Ovary (tissue), 3 donors: ENCODE measurements around the gene SHC3.

Source experiments
- EP300 ChIP-seq: sonication (generic); formaldehyde crosslinking; IDR thresholded peaks from one replicate; pipeline ENCODE4 v1.6.1; 2017; ENCODE audit warnings: antibody characterized with exemption
- POLR2A ChIP-seq: fragments of 450-650 bp; IDR thresholded peaks from one replicate; pipeline ENCODE4 v1.6.1; 2017; ENCODE audit warnings: antibody characterized with exemption, mild to moderate bottlenecking, moderate library complexity
- TF ChIP-seq, protein P1 (sequence below), 3 donors: fragments of 450-650 bp in 2 of 3; fragments of 200-600 bp in 1 of 3; IDR thresholded peaks; one replicate each; pipeline versions ENCODE4 v1.5.1 to v1.8.0; 2016 to 2022; ENCODE audit warnings: antibody characterized with exemption in 3 of 3, mild to moderate bottlenecking in 1 of 3
- donor health status: DM: no; HTN: no; CAD: no.

DNA sequence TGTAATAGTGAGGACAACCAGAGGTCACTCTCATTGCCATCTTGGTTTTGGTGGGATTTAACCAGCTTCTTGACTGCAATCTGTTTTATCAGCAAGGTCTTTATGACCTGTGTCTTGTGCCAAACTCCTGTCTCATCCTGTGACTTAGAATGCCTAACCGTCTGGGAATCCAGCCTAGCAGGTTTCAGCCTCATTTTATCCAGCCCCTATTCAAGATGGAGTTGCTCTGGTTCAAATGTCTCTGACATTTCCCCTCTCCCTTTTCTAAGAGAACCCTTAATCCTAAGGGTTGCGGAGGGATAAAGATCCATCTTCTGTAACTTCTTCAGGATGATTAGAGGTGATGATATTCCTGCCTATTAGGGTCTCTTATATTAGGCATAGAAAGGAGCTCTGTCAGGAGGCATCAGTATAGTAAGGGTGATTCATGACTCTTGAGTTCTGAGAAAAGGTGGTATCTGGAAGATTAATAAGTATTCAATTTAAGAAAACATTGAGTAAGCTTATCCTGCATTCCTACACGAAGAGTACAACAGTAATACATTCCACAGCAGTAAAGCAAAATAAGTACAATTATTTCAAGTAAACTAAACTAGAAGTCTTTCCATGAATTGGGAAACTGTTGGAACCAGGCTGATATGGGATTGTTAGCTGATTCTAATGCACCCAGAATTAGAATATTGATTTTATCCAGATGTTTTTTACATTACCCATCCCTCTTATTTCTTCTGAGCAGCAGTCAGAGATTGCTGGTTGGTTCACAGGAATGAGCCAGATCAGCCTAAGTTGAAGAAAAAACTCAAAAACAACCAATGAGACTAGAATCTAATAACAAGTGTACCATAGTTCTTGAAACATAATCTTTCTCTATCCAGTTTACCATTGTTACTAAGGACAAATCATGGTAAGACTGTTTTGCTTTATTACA is 39.9 kb downstream of the SHC3 start:
- TF ChIP-seq, protein P1, sequence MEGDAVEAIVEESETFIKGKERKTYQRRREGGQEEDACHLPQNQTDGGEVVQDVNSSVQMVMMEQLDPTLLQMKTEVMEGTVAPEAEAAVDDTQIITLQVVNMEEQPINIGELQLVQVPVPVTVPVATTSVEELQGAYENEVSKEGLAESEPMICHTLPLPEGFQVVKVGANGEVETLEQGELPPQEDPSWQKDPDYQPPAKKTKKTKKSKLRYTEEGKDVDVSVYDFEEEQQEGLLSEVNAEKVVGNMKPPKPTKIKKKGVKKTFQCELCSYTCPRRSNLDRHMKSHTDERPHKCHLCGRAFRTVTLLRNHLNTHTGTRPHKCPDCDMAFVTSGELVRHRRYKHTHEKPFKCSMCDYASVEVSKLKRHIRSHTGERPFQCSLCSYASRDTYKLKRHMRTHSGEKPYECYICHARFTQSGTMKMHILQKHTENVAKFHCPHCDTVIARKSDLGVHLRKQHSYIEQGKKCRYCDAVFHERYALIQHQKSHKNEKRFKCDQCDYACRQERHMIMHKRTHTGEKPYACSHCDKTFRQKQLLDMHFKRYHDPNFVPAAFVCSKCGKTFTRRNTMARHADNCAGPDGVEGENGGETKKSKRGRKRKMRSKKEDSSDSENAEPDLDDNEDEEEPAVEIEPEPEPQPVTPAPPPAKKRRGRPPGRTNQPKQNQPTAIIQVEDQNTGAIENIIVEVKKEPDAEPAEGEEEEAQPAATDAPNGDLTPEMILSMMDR (IDR thresholded peaks at IDR 0.05), result no peak
- no peak for TF ChIP-seq POLR2A
- no peak for TF ChIP-seq EP300
